GM18951 (cell line): ENCODE results near the gene SUSD3.

Experiments used
- POLR2A ChIP-seq: IDR thresholded peaks from 4 replicates; pipeline ENCODE4 v1.6.1; 2011; ENCODE audit warnings: mild to moderate bottlenecking; ENCODE audit not compliant: insufficient read length, insufficient read depth; ENCODE audit errors: extremely low read depth
- in situ Hi-C: fragments of 300-500 bp; cut with MboI; formaldehyde crosslinking; loops from one replicate; pipeline ENCODE4 v1.12.0; 2022; ENCODE audit warnings: low sequenced_read_pairs, mixed read lengths, inconsistent platforms; ENCODE audit not compliant: unreplicated experiment

Gene SUSD3

GRCh38 chr9:93061791-93062763 lies 3.6 kb downstream of the SUSD3 start:
- in situ Hi-C loops = no loop called here
- TF ChIP-seq POLR2A = peak; percentile 14

GRCh38 chr9:93064392-93065134 lies 6.1 kb downstream of the SUSD3 start:
- in situ Hi-C loops = no loop called here
- peak; percentile 52 for TF ChIP-seq POLR2A

- in situ Hi-C loops = no loop called here
- TF ChIP-seq POLR2A = no peak
These were observed 6.7 kb downstream of the SUSD3 start for GRCh38 chr9:93065135-93065720.

GRCh38 chr9:93066978-93067603 lies 8.6 kb downstream of the SUSD3 start:
- in situ Hi-C loops = no loop called here
- no peak for TF ChIP-seq POLR2A

GRCh38 chr9:93068956-93069355 lies 10.5 kb downstream of the SUSD3 start:
- in situ Hi-C loops = no loop called here
- no peak for TF ChIP-seq POLR2A

- no peak for TF ChIP-seq POLR2A
These were observed 13.0 kb downstream of the SUSD3 start for GRCh38 chr9:93071464-93071863.

GRCh38 chr9:93072383-93072795 lies 13.9 kb downstream of the SUSD3 start:
- TF ChIP-seq POLR2A = no peak
- in situ Hi-C loops = no loop called here

More at GRCh38 chr9:93071464-93071863, 13.0 kb downstream of the SUSD3 start:
- in situ Hi-C loops = no loop called here

GRCh38 chr9:93076101-93076791 lies 17.7 kb downstream of the SUSD3 start:
- in situ Hi-C loops = no loop called here
- no peak for TF ChIP-seq POLR2A

- TF ChIP-seq POLR2A = no peak
- in situ Hi-C loops = no loop called here
These were observed 18.3 kb downstream of the SUSD3 start for GRCh38 chr9:93076792-93077128.

- in situ Hi-C loops = no loop called here
- TF ChIP-seq POLR2A = no peak
These were observed 18.9 kb downstream of the SUSD3 start for GRCh38 chr9:93077367-93077766.

GRCh38 chr9:93077811-93078210 lies 19.3 kb downstream of the SUSD3 start:
- TF ChIP-seq POLR2A = no peak
- in situ Hi-C loops = no loop called here

- in situ Hi-C loops = no loop called here
- TF ChIP-seq POLR2A = no peak
These were observed 20.9 kb downstream of the SUSD3 start for GRCh38 chr9:93079371-93079770.
